Measurements from ENCODE around the gene FMNL1. TPM values are rescaled to one million over a fixed set of nuclear protein-coding genes. Genes with fewer than 3 reads are reported as not detected.
A peak's percentile ranks its signal among the peaks of the same experiment; 100 is the strongest.

The FMNL1 gene
- total and polyA plus RNA-seq, 10 of the 15 experiments (the other 5 are each of a cell fraction or from before 2014, with no cell fraction given), result 3.3 to 108 (median 19.5) TPM

- no peak for TF ChIP-seq RBBP5 (conservative IDR thresholded peaks at IDR 0.05)
- peak; percentile 93 for TF ChIP-seq CREM (IDR thresholded peaks at IDR 0.05; ENCODE audit: low read depth)
- no peak for TF ChIP-seq USF1 (IDR thresholded peaks at IDR 0.05; ENCODE audit: borderline replicate concordance, extremely low read length, insufficient read depth, low read depth, low read length)
- peak; percentile 69 for TF ChIP-seq POLR2AphosphoS5 (IDR thresholded peaks at IDR 0.05; ENCODE audit: low read length)
- TF ChIP-seq JUND (IDR thresholded peaks at IDR 0.05; ENCODE audit: low read depth, low read length), result no peak
- TF ChIP-seq WRNIP1 (IDR thresholded peaks at IDR 0.05; ENCODE audit: borderline replicate concordance, low read depth, low read length), result no peak
- TF ChIP-seq EZH2 (IDR thresholded peaks at IDR 0.05; ENCODE audit: borderline replicate concordance, control insufficient read depth, low read depth, low read length), result no peak
- no peak for TF ChIP-seq ZNF207 (IDR thresholded peaks at IDR 0.05; ENCODE audit: borderline replicate concordance)
- TF ChIP-seq RCOR1 (conservative IDR thresholded peaks at IDR 0.05; ENCODE audit: low read depth, low read length), result no peak
- TF ChIP-seq ZNF622 (IDR thresholded peaks at IDR 0.05), result no peak
- TF ChIP-seq ZBTB4 (CRISPR knock-in tag; IDR thresholded peaks at IDR 0.05), result no peak
- no peak for TF ChIP-seq BCLAF1 (IDR thresholded peaks at IDR 0.05)
- no peak for TF ChIP-seq SIX5 (IDR thresholded peaks at IDR 0.05; ENCODE audit: low read depth, low read length, severe bottlenecking)
- no peak for TF ChIP-seq CTCF (IDR thresholded peaks at IDR 0.05 in 2 of 3, conservative IDR thresholded peaks at IDR 0.05 in 1 of 3; ENCODE audit: control insufficient read depth in 2 of 3, extremely low read depth in 1 of 3, insufficient read depth in 1 of 3, low read depth in 3 of 3, low read length in 3 of 3)
- TF ChIP-seq ZBTB33 (IDR thresholded peaks at IDR 0.05), result no peak
- TF ChIP-seq SP1 (IDR thresholded peaks at IDR 0.05; ENCODE audit: low read depth, low read length), result no peak
- no peak for TF ChIP-seq MEF2B (IDR thresholded peaks at IDR 0.05; ENCODE audit: partially characterized antibody, poor library complexity, severe bottlenecking)
- TF ChIP-seq ZNF24 (IDR thresholded peaks at IDR 0.05), result no peak
- TF ChIP-seq BRCA1 (IDR thresholded peaks at IDR 0.05; ENCODE audit: low read depth, low read length), result no peak
Measured at GRCh38 chr17:45247429-45248131, 25.9 kb downstream of the FMNL1 start (continued).
